Activated CD4-positive, alpha-beta T cell treated with anti-CD3 and anti-CD28 coated beads for 4 hours (primary cell): ENCODE results near the gene ENDOD1.
A peak's percentile ranks its signal among the peaks of the same experiment; 100 is the strongest.
"Not testable (repeated sequence)": the region's sequence is repeated elsewhere in the genome, so short reads cannot be mapped to it uniquely, and the experiment has no call there.

Experiments
- DNase-seq, 2 donors: peaks; one replicate each; pipeline ENCODE4 v3.0.0-alpha.2; 2020

The ENDOD1 gene

GRCh38 chr11:95089620-95090542 lies at the start of gene ENDOD1:
TSS of gene ENDOD1 (plus strand) at chr11:95089846. CDS start at chr11:95089928, 82 bp downstream.
- peak; percentile 80 for DNase-seq

- DNase-seq, result no peak
Observed at GRCh38 chr11:95042239-95042638, 47.4 kb upstream of the ENDOD1 start.

- no peak for DNase-seq
Observed at GRCh38 chr11:95042906-95043305, 46.7 kb upstream of the ENDOD1 start.

DNA sequence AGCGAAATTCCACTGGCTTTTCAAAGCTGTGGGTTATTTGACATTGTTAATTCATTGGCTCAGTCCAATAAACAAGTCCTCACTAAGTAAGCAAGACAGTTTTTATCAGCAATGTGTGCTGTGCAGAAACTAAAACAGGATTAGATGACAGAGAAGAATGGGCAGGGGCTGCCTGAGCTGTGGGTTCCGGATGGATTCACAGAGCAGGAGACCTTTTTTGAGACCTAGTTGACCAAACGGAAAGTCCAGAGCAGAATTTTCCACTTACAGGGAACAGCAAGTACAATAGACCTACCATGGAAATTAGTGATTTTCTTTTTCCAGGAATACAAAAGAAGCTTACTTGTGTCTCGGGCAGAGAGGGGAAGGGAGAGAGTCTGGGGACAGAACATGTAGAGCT lies 45.6 kb upstream of the ENDOD1 start:
- DNase-seq, result no peak

GRCh38 chr11:95045812-95046211 lies 43.8 kb upstream of the ENDOD1 start:
- DNase-seq, result no peak

GRCh38 chr11:95049122-95049521 lies 40.5 kb upstream of the ENDOD1 start, which contains the start of gene KDM4F:
TSS of gene KDM4F (plus strand) at chr11:95049422.
- DNase-seq, result not testable (repeated sequence)

DNA sequence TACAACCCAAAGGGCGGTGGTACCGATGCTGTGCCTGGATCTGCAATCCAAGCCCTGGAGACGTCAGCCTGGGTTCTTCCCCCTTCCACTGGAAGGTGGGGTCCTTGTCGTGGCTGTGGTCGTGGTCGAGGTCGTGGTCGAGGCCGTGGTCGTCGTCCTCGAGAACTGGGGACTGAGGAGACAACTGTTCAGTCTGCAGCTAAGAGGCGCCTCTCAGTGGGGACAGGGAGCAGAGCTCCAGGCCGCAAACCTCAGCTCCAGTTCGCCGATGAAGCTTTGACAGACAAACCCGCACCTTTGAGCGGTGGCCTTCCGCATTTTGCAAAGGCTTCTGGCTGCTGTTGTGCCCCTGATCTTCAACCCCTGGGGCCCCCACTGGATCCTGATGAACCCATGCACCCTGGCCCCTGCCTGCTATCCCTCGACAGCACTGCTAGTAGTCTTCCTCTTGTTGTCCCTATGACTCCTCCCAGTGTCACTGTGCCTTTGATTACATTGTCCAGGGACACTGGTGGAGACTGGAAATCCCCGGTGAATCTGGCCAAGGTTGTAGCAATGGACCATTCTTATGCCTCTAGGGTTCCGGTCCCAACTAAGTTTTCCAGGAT lies 38.9 kb upstream of the ENDOD1 start:
- DNase-seq, result no peak

- DNase-seq, result no peak
Observed at GRCh38 chr11:95054356-95054755, 35.3 kb upstream of the ENDOD1 start.

DNA sequence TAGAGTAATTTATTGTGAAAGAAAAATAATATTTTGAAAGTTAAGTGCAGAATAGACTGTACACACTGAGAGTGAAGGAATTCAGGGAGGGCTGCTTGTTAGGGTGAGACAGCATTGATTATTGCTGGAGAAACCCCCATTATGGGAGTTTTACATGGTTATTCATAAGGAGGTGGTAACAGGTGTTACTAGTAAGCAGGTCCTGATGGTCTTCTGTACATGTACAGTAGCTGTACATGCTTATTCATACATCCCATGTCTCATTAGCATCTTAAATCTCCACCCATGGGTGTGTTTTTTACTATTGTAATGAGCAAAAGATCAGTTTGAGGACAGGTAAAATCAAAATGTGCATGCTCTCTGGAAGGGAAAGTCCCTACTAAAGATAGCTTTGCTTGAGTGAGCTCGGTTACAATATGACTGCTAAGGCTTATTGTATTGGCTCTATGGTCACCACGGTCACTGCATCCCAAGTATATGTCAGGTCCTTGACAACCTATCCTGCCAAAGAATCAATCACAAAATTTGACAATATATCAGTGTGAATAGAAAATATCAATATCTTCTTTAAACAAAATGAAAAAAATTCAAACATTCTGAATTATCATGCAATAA lies 34.3 kb upstream of the ENDOD1 start:
- DNase-seq, result no peak

GRCh38 chr11:95057959-95058358 lies 31.7 kb upstream of the ENDOD1 start:
- no peak for DNase-seq

- DNase-seq, result no peak
Observed at GRCh38 chr11:95058621-95059020, 31.0 kb upstream of the ENDOD1 start.

DNA sequence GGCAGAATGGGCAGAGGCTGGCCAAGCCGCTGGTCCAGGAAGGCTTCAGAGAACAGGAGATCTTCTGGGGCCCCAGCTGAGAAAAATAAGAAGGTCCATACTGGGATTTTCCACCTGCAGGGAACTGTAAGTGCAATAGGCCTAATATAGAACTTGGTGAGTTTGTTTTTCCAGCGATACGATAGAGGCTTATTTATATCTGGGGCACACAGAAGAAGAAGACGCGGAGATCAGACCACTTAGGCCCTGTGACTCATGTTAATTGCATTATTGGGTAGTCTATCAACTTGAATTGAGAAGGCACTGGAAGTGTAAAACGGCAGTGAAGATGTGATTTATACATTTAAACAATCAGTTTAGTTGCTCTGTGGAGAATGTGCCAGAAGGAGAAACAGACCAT lies 30.6 kb upstream of the ENDOD1 start:
- DNase-seq, result no peak

DNA sequence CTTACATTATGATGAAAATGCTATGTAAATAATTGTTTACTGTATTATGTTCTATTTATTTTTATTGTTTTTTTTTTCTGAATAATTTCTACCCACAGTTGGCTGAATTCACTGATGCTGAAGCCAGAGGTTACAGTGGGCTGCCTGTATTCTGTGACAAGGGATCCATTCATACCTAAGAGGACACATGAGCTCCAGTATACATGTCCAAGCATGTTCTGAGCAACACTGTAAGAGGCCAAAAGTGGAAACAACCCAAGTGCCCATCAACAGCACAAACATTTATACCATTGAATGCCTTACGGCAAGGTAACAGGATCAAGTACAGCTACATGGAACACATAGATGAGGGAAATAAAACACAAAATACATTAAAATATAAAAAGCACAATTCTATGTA lies 24.3 kb upstream of the ENDOD1 start:
- DNase-seq, result no peak

DNA sequence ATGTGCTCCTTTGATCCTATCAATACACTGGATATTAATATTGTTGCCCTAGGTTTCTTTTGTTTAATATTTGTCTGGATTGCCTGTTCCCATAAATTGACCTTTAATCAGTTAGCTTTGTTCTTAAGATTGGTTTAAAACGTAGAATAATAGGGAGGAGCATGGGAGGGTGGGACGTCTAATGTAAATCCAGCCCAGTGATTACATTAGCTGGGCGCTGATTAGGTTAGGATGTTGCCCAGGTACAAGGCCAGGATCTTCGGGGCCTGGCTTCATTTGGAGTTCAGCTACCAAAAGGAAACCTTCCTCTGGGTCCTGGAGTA lies 23.0 kb upstream of the ENDOD1 start, which contains the start of gene SRSF8:
TSS of gene SRSF8 (plus strand) at position 204 of the 323 bp plus-strand sequence. CDS start 308 bp downstream, outside the sequence.
- no peak for DNase-seq

DNA sequence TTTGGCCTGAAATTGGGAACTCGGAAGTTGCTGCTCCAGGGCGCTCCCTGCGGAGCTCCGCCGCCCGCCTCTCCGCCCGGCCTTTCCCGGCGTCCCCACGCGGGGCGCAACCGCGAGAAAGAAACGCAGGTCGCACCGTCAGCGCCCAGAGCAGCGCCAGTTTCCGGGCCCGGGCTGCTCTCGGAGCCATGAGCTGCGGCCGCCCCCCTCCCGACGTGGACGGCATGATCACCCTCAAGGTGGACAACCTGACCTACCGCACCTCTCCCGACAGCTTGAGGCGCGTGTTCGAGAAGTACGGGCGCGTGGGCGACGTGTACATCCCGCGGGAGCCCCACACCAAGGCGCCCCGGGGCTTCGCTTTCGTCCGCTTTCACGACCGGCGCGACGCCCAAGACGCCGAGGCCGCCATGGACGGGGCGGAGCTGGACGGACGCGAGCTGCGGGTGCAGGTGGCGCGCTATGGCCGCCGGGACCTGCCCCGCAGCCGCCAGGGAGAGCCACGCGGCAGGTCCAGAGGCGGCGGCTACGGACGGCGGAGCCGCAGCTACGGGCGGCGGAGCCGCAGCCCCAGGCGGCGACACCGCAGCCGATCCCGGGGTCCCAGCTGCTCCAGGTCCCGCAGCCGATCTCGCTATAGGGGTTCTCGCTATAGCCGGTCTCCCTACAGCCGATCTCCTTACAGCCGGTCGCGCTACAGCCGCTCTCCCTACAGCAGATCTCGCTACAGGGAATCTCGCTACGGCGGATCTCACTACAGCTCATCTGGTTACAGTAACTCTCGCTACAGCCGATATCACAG lies 22.4 kb upstream of the ENDOD1 start:
- peak; percentile 67 to 71 for DNase-seq

DNA sequence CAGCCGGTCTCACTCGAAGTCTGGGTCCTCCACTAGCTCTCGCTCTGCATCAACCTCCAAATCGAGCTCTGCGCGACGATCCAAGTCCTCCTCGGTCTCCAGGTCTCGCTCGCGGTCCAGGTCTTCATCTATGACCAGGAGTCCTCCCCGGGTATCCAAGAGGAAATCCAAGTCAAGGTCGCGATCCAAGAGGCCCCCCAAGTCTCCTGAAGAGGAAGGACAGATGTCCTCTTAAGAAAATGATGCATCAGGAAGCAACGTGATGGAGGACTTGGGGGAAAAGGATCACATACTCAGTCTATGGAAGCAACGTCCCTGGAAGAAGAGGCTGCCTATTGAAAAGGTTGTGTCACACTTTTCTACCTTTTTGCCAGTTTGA lies 21.8 kb upstream of the ENDOD1 start:
- DNase-seq, result no peak

DNA sequence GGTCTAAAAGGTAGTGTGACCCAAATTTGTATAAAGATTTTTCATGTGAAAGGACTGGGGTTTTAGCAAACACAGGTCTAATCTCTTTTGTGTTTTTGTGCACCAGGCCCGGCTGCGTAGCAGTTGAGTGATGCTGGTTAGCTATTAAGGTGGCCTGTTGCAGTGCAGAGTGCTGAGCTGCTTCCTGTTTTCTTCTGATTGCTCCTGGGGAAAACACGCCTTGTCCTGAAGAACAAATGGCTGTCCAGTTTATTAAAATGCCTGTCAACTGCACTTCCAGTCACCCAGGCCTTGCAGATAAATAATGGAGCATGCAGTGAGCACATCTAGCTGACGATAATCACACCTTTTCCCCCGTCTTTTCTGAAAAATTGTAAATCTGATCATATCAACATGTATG lies 21.1 kb upstream of the ENDOD1 start:
- DNase-seq, result peak; percentile 42 to 53

DNA sequence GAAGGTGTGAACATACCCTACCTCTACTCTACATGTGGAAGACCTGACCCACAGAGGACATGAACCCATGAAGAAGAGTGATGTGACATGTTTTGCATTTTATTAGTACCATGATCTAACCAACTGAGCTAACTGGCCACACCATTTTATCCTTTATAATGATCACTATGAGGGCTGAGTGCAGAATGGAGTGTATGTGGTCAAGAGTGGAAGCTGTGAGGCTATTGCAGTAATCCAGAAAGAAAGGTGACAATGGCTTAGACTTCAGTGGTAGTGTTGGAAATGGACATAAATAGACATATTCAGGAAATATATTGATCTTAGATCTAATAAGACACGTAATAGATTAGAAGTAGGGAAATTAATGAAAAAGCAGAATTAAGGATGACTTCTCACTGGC lies 19.2 kb upstream of the ENDOD1 start:
- no peak for DNase-seq

GRCh38 chr11:95072948-95073347 lies 16.7 kb upstream of the ENDOD1 start:
- DNase-seq, result no peak

- DNase-seq, result no peak
Observed at GRCh38 chr11:95074792-95075563, 14.7 kb upstream of the ENDOD1 start.

DNA sequence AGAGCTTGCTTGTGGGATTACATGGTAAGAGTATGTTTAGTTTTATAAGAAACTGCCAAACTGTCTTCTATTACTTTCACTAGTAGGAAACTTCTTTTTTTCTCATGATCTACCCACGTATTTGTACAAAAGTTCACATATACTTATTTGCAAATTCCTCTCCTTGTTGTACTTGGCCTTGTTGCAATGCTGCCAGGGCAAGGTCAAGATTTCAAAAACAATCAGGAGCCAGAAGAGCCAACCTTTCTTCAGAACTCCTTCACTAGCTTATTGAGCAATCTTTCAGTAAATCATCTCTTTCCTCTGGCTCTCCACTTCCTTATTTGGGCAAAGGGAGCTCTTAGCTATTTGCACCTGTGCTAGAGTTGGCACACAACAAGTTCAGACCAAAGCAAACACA lies 13.2 kb upstream of the ENDOD1 start:
- no peak for DNase-seq

DNA sequence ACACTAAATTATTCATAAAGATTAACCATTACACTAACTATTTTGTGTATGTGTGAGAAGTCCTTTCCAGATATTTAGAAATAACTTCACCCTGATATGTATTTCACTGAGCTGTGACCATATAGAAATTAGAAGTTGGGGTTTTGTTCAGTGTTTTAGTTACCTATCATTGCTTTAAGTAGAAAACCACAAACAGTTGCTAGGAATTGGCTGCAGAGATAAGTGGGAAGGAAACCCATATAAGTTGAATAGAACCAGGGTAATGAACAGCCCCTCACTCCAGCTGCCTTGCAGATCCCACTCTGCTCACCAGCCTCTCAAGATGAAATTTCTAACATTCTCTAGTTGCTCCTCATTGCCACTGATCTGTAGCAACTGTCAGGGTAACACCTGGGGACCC lies 12.7 kb upstream of the ENDOD1 start:
- no peak for DNase-seq
